Activated CD4-positive, alpha-beta T cell treated with anti-CD3 and anti-CD28 coated beads for 36 hours (primary cell): ENCODE data around the gene WDCP. TPM values are rescaled to one million over a fixed set of nuclear protein-coding genes. Genes with fewer than 3 reads are reported as not detected.
A peak's percentile ranks its signal among the peaks of the same experiment; 100 is the strongest.
"Not testable (repeated sequence)": the region's sequence is repeated elsewhere in the genome, so short reads cannot be mapped to it uniquely, and the experiment has no call there.

Experiments used
- ATAC-seq: fragments of 200-7000 bp; cut with Tn5 transposase; one replicate; pipeline ENCODE4 v1.10.0; 2021; ENCODE audit warnings: mild to moderate bottlenecking, moderate library complexity
- CTCF ChIA-PET: fragments of 350-600 bp; sonication (Branson Sonifier 250); formaldehyde crosslinking; loops from one replicate; lab custom pipeline; 2021; ENCODE audit warnings: antibody characterized with exemption; lab: Charles Lee
- POLR2A ChIA-PET: fragments of 350-600 bp; sonication (Branson Sonifier 250); formaldehyde crosslinking; loops from one replicate; lab custom pipeline; 2021; ENCODE audit warnings: antibody characterized with exemption, inconsistent platforms; lab: Charles Lee
- DNase-seq: peaks from one replicate; pipeline ENCODE4 v3.0.0-alpha.2; 2020
- H3K27ac Mint-ChIP-seq: one replicate; pipeline ENCODE4 v1.8.0; 2021; ENCODE audit warnings: mixed read lengths
- H3K27me3 Mint-ChIP-seq: one replicate; pipeline ENCODE4 v1.8.0; 2021; ENCODE audit warnings: mixed read lengths
- H3K36me3 Mint-ChIP-seq: one replicate; pipeline ENCODE4 v1.8.0; 2021; ENCODE audit warnings: low read depth, mixed read lengths
- H3K4me1 Mint-ChIP-seq: one replicate; pipeline ENCODE4 v1.8.0; 2021; ENCODE audit warnings: mixed read lengths
- H3K4me3 Mint-ChIP-seq: one replicate; pipeline ENCODE4 v1.8.0; 2021; ENCODE audit warnings: mild to moderate bottlenecking, moderate library complexity, mixed read lengths
- H3K9me3 Mint-ChIP-seq: one replicate; pipeline ENCODE4 v1.8.0; 2021; ENCODE audit warnings: low read depth, mixed read lengths
- intact Hi-C, 2 experiments: fragments of 100-400 bp; cut with DNase I in 1 of 2; cut with micrococcal nuclease in 1 of 2; formaldehyde crosslinking; loops; one replicate each; pipeline versions ENCODE4 v1.14.2 to v1.15.1; 2022 to 2024; cut with DNase I, micrococcal nuclease
- total RNA-seq, 2 experiments: library from RNA; stranded (reverse); gene quantifications; one replicate each; pipeline ENCODE4 v1.2.3, GENCODE V29; 2021

WDCP gene
- total RNA-seq, 2 experiments from 2014 or later = 13.2 to 21.5 TPM

GRCh38 chr2:24014902-24015301, 32.3 kb downstream of the WDCP start:
- H3K4me1 Mint-ChIP-seq, CTCF ChIA-PET, intact Hi-C loops, H3K36me3 Mint-ChIP-seq, ATAC-seq, DNase-seq, H3K4me3 Mint-ChIP-seq, H3K9me3 Mint-ChIP-seq, H3K27ac Mint-ChIP-seq: not testable (repeated sequence)
- H3K27me3 Mint-ChIP-seq = peaks cover 21% of the 10 kb centered on the region
- POLR2A ChIA-PET = interaction anchor here (0.6 to 0.7 kb wide), 2 partner anchors 116 to 489 kb away, joined by 3 to 7 read pairs; no protein-coding TSS in a partner anchor

GRCh38 chr2:24012521-24013188, 34.5 kb downstream of the WDCP start:
- intact Hi-C loops = no loop called here
- DNase-seq (no peak), ATAC-seq (no peak)
- H3K9me3 Mint-ChIP-seq = no peaks in the 10 kb centered on the region
- H3K27me3 Mint-ChIP-seq = peaks cover 29% of the 10 kb centered on the region
- ChIA-PET CTCF (interaction anchor here (0.7 kb wide), 2 partner anchors 30 to 71 kb away, joined by 3 read pairs; no protein-coding TSS in a partner anchor), POLR2A (interaction anchor here (1.2 kb wide), 1 partner anchor 35 kb away, joined by 3 read pairs; no protein-coding TSS in a partner anchor)
- H3K4me3 Mint-ChIP-seq = no peak overlapping the region
- no peaks in the 10 kb centered on the region for H3K36me3 Mint-ChIP-seq
- peaks cover 2% of the 10 kb centered on the region for H3K4me1 Mint-ChIP-seq
- H3K27ac Mint-ChIP-seq = no peak overlapping the region

- peaks cover 29% of the 10 kb centered on the region for H3K27me3 Mint-ChIP-seq
- DNase-seq = no peak
- ChIA-PET CTCF (no interaction called here), POLR2A (interaction anchor here (0.6 to 1.2 kb wide), 3 partner anchors 8 to 67 kb away, joined by 3 read pairs; no protein-coding TSS in a partner anchor)
- peaks cover 2% of the 10 kb centered on the region for H3K4me1 Mint-ChIP-seq
- H3K27ac Mint-ChIP-seq = no peak overlapping the region
- H3K36me3 Mint-ChIP-seq = no peaks in the 10 kb centered on the region
- intact Hi-C loops = no loop called here
- no peaks in the 10 kb centered on the region for H3K9me3 Mint-ChIP-seq
- no peak for ATAC-seq
- no peak overlapping the region for H3K4me3 Mint-ChIP-seq
These were observed 35.7 kb downstream of the WDCP start for GRCh38 chr2:24011250-24012104.

- intact Hi-C loops = no loop called here
- Mint-ChIP-seq H3K27ac (no peak overlapping the region), H3K27me3 (peaks cover 29% of the 10 kb centered on the region), H3K36me3 (no peaks in the 10 kb centered on the region), H3K4me1 (peaks cover 2% of the 10 kb centered on the region), H3K9me3 (no peaks in the 10 kb centered on the region), H3K4me3 (no peak overlapping the region)
- ATAC-seq (no peak), DNase-seq (no peak)
- POLR2A ChIA-PET = no interaction called here
- CTCF ChIA-PET = no interaction called here
These were observed 36.5 kb downstream of the WDCP start for GRCh38 chr2:24010477-24011249.

GRCh38 chr2:24009680-24010476, 37.3 kb downstream of the WDCP start, which contains the start of gene MFSD2B:
Gene MFSD2B (plus strand): TSS chr2:24010085. CDS start chr2:24010097, 12 bp downstream.
- Mint-ChIP-seq H3K4me3 (no peak within 1 kb of the TSS), H3K27me3 (peaks cover 29% of the 10 kb centered on the region), H3K4me1 (peaks cover 2% of the 10 kb centered on the region), H3K36me3 (no peaks in the 10 kb centered on the region), H3K27ac (no peak within 1 kb of the TSS), H3K9me3 (no peaks in the 10 kb centered on the region)
- intact Hi-C loops = no loop called here
- ChIA-PET CTCF (no interaction called here), POLR2A (no interaction called here)
- DNase-seq = no peak
- ATAC-seq = peak; percentile 26

- H3K4me3 Mint-ChIP-seq = no peak overlapping the region
- no peak for ATAC-seq
These were observed 37.9 kb downstream of the WDCP start for GRCh38 chr2:24009367-24009679.

GRCh38 chr2:24008672-24009366, 38.4 kb downstream of the WDCP start:
- H3K27ac Mint-ChIP-seq = no peak overlapping the region
- ChIA-PET POLR2A (no interaction called here), CTCF (no interaction called here)
- no peaks in the 10 kb centered on the region for H3K9me3 Mint-ChIP-seq
- intact Hi-C loops = no loop called here
- H3K4me3 Mint-ChIP-seq = no peak overlapping the region
- H3K36me3 Mint-ChIP-seq = no peaks in the 10 kb centered on the region
- ATAC-seq = no peak
- peaks cover 2% of the 10 kb centered on the region for H3K4me1 Mint-ChIP-seq
- H3K27me3 Mint-ChIP-seq = peaks cover 27% of the 10 kb centered on the region
- DNase-seq = no peak

More at GRCh38 chr2:24009367-24009679, 37.9 kb downstream of the WDCP start:
- peaks cover 2% of the 10 kb centered on the region for H3K4me1 Mint-ChIP-seq
- H3K36me3 Mint-ChIP-seq = no peaks in the 10 kb centered on the region
- intact Hi-C loops = no loop called here
- no peak overlapping the region for H3K27ac Mint-ChIP-seq
- ChIA-PET CTCF (no interaction called here), POLR2A (no interaction called here)
- no peak for DNase-seq
- H3K27me3 Mint-ChIP-seq = peaks cover 27% of the 10 kb centered on the region
- no peaks in the 10 kb centered on the region for H3K9me3 Mint-ChIP-seq

GRCh38 chr2:24007693-24008092, 39.5 kb downstream of the WDCP start:
- Mint-ChIP-seq H3K27ac (no peak overlapping the region), H3K27me3 (peaks cover 26% of the 10 kb centered on the region), H3K36me3 (no peaks in the 10 kb centered on the region), H3K4me1 (peaks cover 2% of the 10 kb centered on the region), H3K4me3 (no peak overlapping the region), H3K9me3 (no peaks in the 10 kb centered on the region)
- ChIA-PET CTCF (no interaction called here), POLR2A (no interaction called here)
- intact Hi-C loops = no loop called here
- ATAC-seq (no peak), DNase-seq (no peak)

- Mint-ChIP-seq H3K4me1 (no peaks in the 10 kb centered on the region), H3K4me3 (no peak overlapping the region), H3K36me3 (peaks cover under 1% of the 10 kb centered on the region), H3K9me3 (no peaks in the 10 kb centered on the region), H3K27me3 (no peaks in the 10 kb centered on the region), H3K27ac (no peak overlapping the region)
- no peak for ATAC-seq
- POLR2A ChIA-PET = no interaction called here
- CTCF ChIA-PET = interaction anchor here (0.6 kb wide), 1 partner anchor 34 kb away, joined by 4 read pairs; no protein-coding TSS in a partner anchor
- DNase-seq = no peak
- intact Hi-C loops = no loop called here
These were observed 52.6 kb downstream of the WDCP start for GRCh38 chr2:23994567-23994966.

GRCh38 chr2:23993736-23994269, 53.4 kb downstream of the WDCP start:
- intact Hi-C loops = no loop called here
- Mint-ChIP-seq H3K36me3 (no peaks in the 10 kb centered on the region), H3K27ac (no peak overlapping the region), H3K4me3 (no peak overlapping the region), H3K4me1 (no peaks in the 10 kb centered on the region), H3K27me3 (no peaks in the 10 kb centered on the region), H3K9me3 (no peaks in the 10 kb centered on the region)
- ATAC-seq (no peak), DNase-seq (no peak)
- ChIA-PET POLR2A (no interaction called here), CTCF (interaction anchor here (0.6 to 0.9 kb wide), 2 partner anchors 11 to 250 kb away, joined by 3 to 5 read pairs; no protein-coding TSS in a partner anchor)
